ENCODE measurements around the gene EHF.

The EHF gene

GRCh38 chr11:34606326-34607120, 14.4 kb upstream of the EHF start:
- Mint-ChIP-seq H3K27me3 (ENCODE audit: low read depth) (peaks cover 6% of the 10 kb centered on the region), H3K27ac (no peak overlapping the region), H3K9me3 (no peaks in the 10 kb centered on the region), H3K4me3 (no peak overlapping the region), H3K36me3 (ENCODE audit: low read depth) (no peaks in the 10 kb centered on the region), H3K4me1 (ENCODE audit: low read depth) (no peaks in the 10 kb centered on the region)
- DNase-seq (ENCODE audit: low spot score), result no peak

- no peaks in the 10 kb centered on the region for H3K36me3 Mint-ChIP-seq (ENCODE audit: low read depth)
- H3K27me3 Mint-ChIP-seq (ENCODE audit: low read depth), result peaks cover 20% of the 10 kb centered on the region
- H3K27ac Mint-ChIP-seq, result no peak overlapping the region
- no peak overlapping the region for H3K4me3 Mint-ChIP-seq
- DNase-seq (ENCODE audit: low spot score), result no peak
- H3K4me1 Mint-ChIP-seq (ENCODE audit: low read depth), result peaks cover 6% of the 10 kb centered on the region
- H3K9me3 Mint-ChIP-seq, result no peaks in the 10 kb centered on the region
Observed at GRCh38 chr11:34609187-34609751, 11.6 kb upstream of the EHF start.

GRCh38 chr11:34609850-34610249, 11.0 kb upstream of the EHF start:
- Mint-ChIP-seq H3K9me3 (no peaks in the 10 kb centered on the region), H3K27me3 (ENCODE audit: low read depth) (peaks cover 24% of the 10 kb centered on the region), H3K4me3 (no peak overlapping the region), H3K36me3 (ENCODE audit: low read depth) (no peaks in the 10 kb centered on the region), H3K27ac (no peak overlapping the region), H3K4me1 (ENCODE audit: low read depth) (peaks cover 10% of the 10 kb centered on the region)
- DNase-seq (ENCODE audit: low spot score), result no peak

GRCh38 chr11:34610324-34611041, 10.4 kb upstream of the EHF start:
- Mint-ChIP-seq H3K27me3 (ENCODE audit: low read depth) (peaks cover 24% of the 10 kb centered on the region), H3K36me3 (ENCODE audit: low read depth) (no peaks in the 10 kb centered on the region), H3K4me3 (no peak overlapping the region), H3K9me3 (no peaks in the 10 kb centered on the region), H3K27ac (no peak overlapping the region), H3K4me1 (ENCODE audit: low read depth) (peaks cover 10% of the 10 kb centered on the region)
- no peak for DNase-seq (ENCODE audit: low spot score)

- Mint-ChIP-seq H3K4me3 (no peak overlapping the region), H3K4me1 (ENCODE audit: low read depth) (peaks cover 10% of the 10 kb centered on the region), H3K27me3 (ENCODE audit: low read depth) (peaks cover 30% of the 10 kb centered on the region), H3K27ac (no peak overlapping the region), H3K9me3 (no peaks in the 10 kb centered on the region), H3K36me3 (ENCODE audit: low read depth) (no peaks in the 10 kb centered on the region)
- DNase-seq (ENCODE audit: low spot score), result no peak
Observed at GRCh38 chr11:34613015-34613414, 7.9 kb upstream of the EHF start.

GRCh38 chr11:34613552-34614056, 7.3 kb upstream of the EHF start:
- no peak for DNase-seq (ENCODE audit: low spot score)
- no peak overlapping the region for H3K4me3 Mint-ChIP-seq
- H3K4me1 Mint-ChIP-seq (ENCODE audit: low read depth), result peaks cover 10% of the 10 kb centered on the region
- H3K27ac Mint-ChIP-seq, result no peak overlapping the region
- peaks cover 28% of the 10 kb centered on the region for H3K27me3 Mint-ChIP-seq (ENCODE audit: low read depth)
- no peaks in the 10 kb centered on the region for H3K9me3 Mint-ChIP-seq
- no peaks in the 10 kb centered on the region for H3K36me3 Mint-ChIP-seq (ENCODE audit: low read depth)

GRCh38 chr11:34614344-34615104, 6.4 kb upstream of the EHF start:
- Mint-ChIP-seq H3K27me3 (ENCODE audit: low read depth) (peaks cover 28% of the 10 kb centered on the region), H3K27ac (no peak overlapping the region), H3K9me3 (no peaks in the 10 kb centered on the region), H3K4me1 (ENCODE audit: low read depth) (peaks cover 10% of the 10 kb centered on the region), H3K4me3 (no peak overlapping the region), H3K36me3 (ENCODE audit: low read depth) (no peaks in the 10 kb centered on the region)
- no peak for DNase-seq (ENCODE audit: low spot score)

GRCh38 chr11:34616086-34616485, 4.8 kb upstream of the EHF start:
- Mint-ChIP-seq H3K4me3 (no peak overlapping the region), H3K9me3 (no peaks in the 10 kb centered on the region), H3K4me1 (ENCODE audit: low read depth) (peaks cover 10% of the 10 kb centered on the region), H3K27me3 (ENCODE audit: low read depth) (peaks cover 32% of the 10 kb centered on the region), H3K36me3 (ENCODE audit: low read depth) (no peaks in the 10 kb centered on the region), H3K27ac (no peak overlapping the region)
- no peak for DNase-seq (ENCODE audit: low spot score)

- H3K27ac Mint-ChIP-seq, result no peak overlapping the region
Observed at GRCh38 chr11:34616830-34617504, 3.9 kb upstream of the EHF start.

GRCh38 chr11:34618406-34618805, 2.5 kb upstream of the EHF start:
- Mint-ChIP-seq H3K27ac (no peak overlapping the region), H3K4me3 (no peak overlapping the region), H3K36me3 (ENCODE audit: low read depth) (no peaks in the 10 kb centered on the region), H3K4me1 (ENCODE audit: low read depth) (peaks cover 8% of the 10 kb centered on the region), H3K27me3 (ENCODE audit: low read depth) (peaks cover 24% of the 10 kb centered on the region), H3K9me3 (no peaks in the 10 kb centered on the region)
- DNase-seq (ENCODE audit: low spot score), result no peak

More at GRCh38 chr11:34616830-34617504, 3.9 kb upstream of the EHF start:
- no peaks in the 10 kb centered on the region for H3K36me3 Mint-ChIP-seq (ENCODE audit: low read depth)
- H3K4me3 Mint-ChIP-seq, result no peak overlapping the region
- H3K9me3 Mint-ChIP-seq, result no peaks in the 10 kb centered on the region
- peaks cover 10% of the 10 kb centered on the region for H3K4me1 Mint-ChIP-seq (ENCODE audit: low read depth)
- H3K27me3 Mint-ChIP-seq (ENCODE audit: low read depth), result peaks cover 29% of the 10 kb centered on the region
- no peak for DNase-seq (ENCODE audit: low spot score)

- DNase-seq (ENCODE audit: low spot score), result no peak
- H3K27me3 Mint-ChIP-seq (ENCODE audit: low read depth), result peaks cover 25% of the 10 kb centered on the region
Observed at GRCh38 chr11:34619062-34619516, 1.8 kb upstream of the EHF start.

GRCh38 chr11:34620202-34620601, 691 bp upstream of the EHF start:
- H3K9me3 Mint-ChIP-seq, result no peaks in the 10 kb centered on the region
- H3K4me3 Mint-ChIP-seq, result no peak overlapping the region
- peaks cover 22% of the 10 kb centered on the region for H3K27me3 Mint-ChIP-seq (ENCODE audit: low read depth)
- DNase-seq (ENCODE audit: low spot score), result no peak
- H3K36me3 Mint-ChIP-seq (ENCODE audit: low read depth), result no peaks in the 10 kb centered on the region
- no peak overlapping the region for H3K27ac Mint-ChIP-seq
- H3K4me1 Mint-ChIP-seq (ENCODE audit: low read depth), result no peaks in the 10 kb centered on the region

More at GRCh38 chr11:34619062-34619516, 1.8 kb upstream of the EHF start:
- no peak overlapping the region for H3K4me3 Mint-ChIP-seq
- H3K36me3 Mint-ChIP-seq (ENCODE audit: low read depth), result no peaks in the 10 kb centered on the region
- peaks cover 5% of the 10 kb centered on the region for H3K4me1 Mint-ChIP-seq (ENCODE audit: low read depth)
- H3K9me3 Mint-ChIP-seq, result no peaks in the 10 kb centered on the region
- no peak overlapping the region for H3K27ac Mint-ChIP-seq

GRCh38 chr11:34621876-34622275, 983 bp downstream of the EHF start:
- Mint-ChIP-seq H3K4me3 (no peak overlapping the region), H3K9me3 (no peaks in the 10 kb centered on the region), H3K36me3 (ENCODE audit: low read depth) (no peaks in the 10 kb centered on the region), H3K4me1 (ENCODE audit: low read depth) (no peaks in the 10 kb centered on the region), H3K27ac (no peak overlapping the region), H3K27me3 (ENCODE audit: low read depth) (peaks cover 22% of the 10 kb centered on the region)
- DNase-seq (ENCODE audit: low spot score), result no peak

Data from T-helper 2 cell treated with Interferon-gamma antibody and Interleukin-4, amounts not matched to agents 5 μg/mL and 100 μg/mL, for 36 hours (primary cell).